ENCODE measurements around the gene STX10. TPM values are rescaled to one million over a fixed set of nuclear protein-coding genes. Genes with fewer than 3 reads are reported as not detected.
"Not testable (repeated sequence)": the region's sequence is repeated elsewhere in the genome, so short reads cannot be mapped to it uniquely, and the experiment has no call there.

Gene STX10, protein sequence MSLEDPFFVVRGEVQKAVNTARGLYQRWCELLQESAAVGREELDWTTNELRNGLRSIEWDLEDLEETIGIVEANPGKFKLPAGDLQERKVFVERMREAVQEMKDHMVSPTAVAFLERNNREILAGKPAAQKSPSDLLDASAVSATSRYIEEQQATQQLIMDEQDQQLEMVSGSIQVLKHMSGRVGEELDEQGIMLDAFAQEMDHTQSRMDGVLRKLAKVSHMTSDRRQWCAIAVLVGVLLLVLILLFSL
- polyA plus RNA-seq, result 49.0 TPM
- long read RNA-seq, donor 1, transcript STX10-204 (8 exons, 1,136 nt), result major isoform, 8 of 9 reads
- long read RNA-seq, donor 1, partial matches to known transcripts, result 0 of 9 reads
- long read RNA-seq, donor 1, other reads (novel, unspliced or antisense), result 0 of 9 reads
- long read RNA-seq, donor 2, transcript STX10-204 (8 exons, 1,136 nt), result major isoform, 14 of 22 reads
- long read RNA-seq, donor 2, partial matches to known transcripts, result 7 of 22 reads
- long read RNA-seq, donor 2, other reads (novel, unspliced or antisense), result 0 of 22 reads
- long read RNA-seq, donor 3, result 0 reads
- long read RNA-seq, donor 4, partial matches to known transcripts, result 0 of 1 reads
- long read RNA-seq, donor 4, other reads (novel, unspliced or antisense), result 0 of 1 reads
- long read RNA-seq, donor 5, transcript STX10-204 (8 exons, 1,136 nt), result major isoform, 11 of 13 reads
- long read RNA-seq, donor 5, partial matches to known transcripts, result 0 of 13 reads
- long read RNA-seq, donor 5, other reads (novel, unspliced or antisense), result 0 of 13 reads
- long read RNA-seq, donor 6, transcript STX10-204 (8 exons, 1,136 nt), result major isoform, 11 of 17 reads
- long read RNA-seq, donor 6, partial matches to known transcripts, result 5 of 17 reads
- long read RNA-seq, donor 6, other reads (novel, unspliced or antisense), result 0 of 17 reads
- long read RNA-seq, donor 7, transcript STX10-204 (8 exons, 1,136 nt), result major isoform, 11 of 12 reads
- long read RNA-seq, donor 7, partial matches to known transcripts, result 0 of 12 reads
- long read RNA-seq, donor 7, other reads (novel, unspliced or antisense), result 0 of 12 reads
- long read RNA-seq, donor 8, transcript STX10-204 (8 exons, 1,136 nt), result major isoform, 17 of 24 reads
- long read RNA-seq, donor 8, partial matches to known transcripts, result 7 of 24 reads
- long read RNA-seq, donor 8, other reads (novel, unspliced or antisense), result 0 of 24 reads
- long read RNA-seq, donor 9, transcript STX10-204 (8 exons, 1,136 nt), result major isoform, 8 of 10 reads
- long read RNA-seq, donor 9, partial matches to known transcripts, result 0 of 10 reads
- long read RNA-seq, donor 9, other reads (novel, unspliced or antisense), result 0 of 10 reads
- long read RNA-seq, donor 10, transcript STX10-204 (8 exons, 1,136 nt), result major isoform, 13 of 19 reads
- long read RNA-seq, donor 10, partial matches to known transcripts, result 5 of 19 reads
- long read RNA-seq, donor 10, other reads (novel, unspliced or antisense), result 0 of 19 reads
- long read RNA-seq, donor 11, transcript STX10-204 (8 exons, 1,136 nt), result major isoform, 8 of 8 reads
- long read RNA-seq, donor 11, partial matches to known transcripts, result 0 of 8 reads
- long read RNA-seq, donor 11, other reads (novel, unspliced or antisense), result 0 of 8 reads

DNA sequence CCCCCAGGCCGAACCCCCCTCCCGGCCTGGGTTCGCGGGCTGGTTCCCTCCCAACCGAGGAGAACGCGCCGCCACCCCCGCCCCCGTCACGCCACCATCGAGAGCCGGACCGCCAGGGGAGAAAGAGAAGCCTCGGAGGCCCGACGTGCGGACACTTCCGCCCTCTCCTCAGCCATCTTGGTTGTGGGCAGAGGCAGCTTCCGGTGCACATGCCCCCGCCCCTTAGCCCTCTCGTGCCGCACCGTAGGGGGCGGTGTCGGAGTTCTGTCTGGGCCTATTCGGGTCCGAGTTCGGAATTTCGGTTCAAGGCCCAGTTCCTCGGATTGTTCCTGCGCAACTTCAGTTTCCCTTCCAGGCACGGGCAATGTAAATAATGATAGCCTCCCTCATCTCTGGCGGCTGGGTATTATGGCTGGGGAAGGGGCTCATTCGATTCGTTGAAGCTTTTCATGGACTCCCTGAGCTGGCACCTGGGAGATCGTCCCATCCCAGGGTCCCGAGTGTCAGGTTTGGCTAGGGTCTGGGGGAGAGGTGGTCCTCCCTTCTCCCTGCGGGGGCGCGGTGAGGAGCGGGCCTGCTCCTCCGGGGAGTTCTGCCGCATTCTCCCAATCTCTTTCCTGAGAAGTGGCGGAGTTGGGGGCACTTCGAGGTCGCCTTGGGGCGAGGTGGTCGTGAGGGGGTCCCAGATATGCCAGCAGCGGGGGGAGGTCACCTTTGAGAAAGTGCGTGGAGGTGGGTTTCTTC is at the start of gene STX10, which contains the start of gene IER2:
TSS of gene STX10 (minus strand) at position 189 of the 744 bp plus-strand sequence. CDS start 202 bp downstream, outside the sequence.
TSS of gene IER2 (plus strand) at position 225 of the 744 bp plus-strand sequence. CDS start 2,776 bp downstream, outside the sequence.
- Histone ChIP-seq H3K4me3 (ENCODE audit: low read length) (peak within 1 kb of the TSS; percentile 99), H3K4me1 (ENCODE audit: control insufficient read depth, insufficient read depth, low read length) (peaks cover 15% of the 10 kb centered on the region), H3K27ac (ENCODE audit: low read length) (peak within 1 kb of the TSS; percentile 99), H3K9me3 (ENCODE audit: control insufficient read depth, low read depth, low read length) (no peaks in the 10 kb centered on the region), H3K27me3 (ENCODE audit: control insufficient read depth, insufficient read depth, low read length) (no peaks in the 10 kb centered on the region), H3K36me3 (ENCODE audit: control insufficient read depth, insufficient read depth, low read length) (peaks cover 3% of the 10 kb centered on the region)
- DNase-seq, result peak; percentile 97
- WGBS (ENCODE audit: insufficient coverage, low lambda C conversion rate), result no CpG with 5 or more reads among the region's 51 CpGs

DNA sequence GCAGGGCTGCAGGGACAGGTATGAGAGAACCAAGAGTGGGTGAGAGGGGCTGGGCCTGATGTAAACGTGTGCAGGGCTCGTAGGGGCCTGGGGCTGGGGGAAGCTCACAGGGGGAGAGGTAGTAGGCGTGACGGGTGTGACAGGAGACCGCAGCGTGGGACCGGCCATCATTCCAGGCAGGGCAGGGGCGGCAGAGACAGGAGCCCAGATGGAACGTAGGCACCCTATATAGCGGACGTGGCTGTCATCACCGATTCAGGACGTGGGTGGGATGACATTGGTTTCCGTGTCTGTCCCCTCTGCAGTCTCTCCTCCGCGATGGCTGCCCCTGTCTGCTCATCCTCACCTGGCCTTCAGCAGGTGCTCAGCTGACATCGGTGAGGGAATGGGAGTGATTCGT is 48.5 kb upstream of the STX10 start:
- no peak for DNase-seq
- peaks cover 15% of the 10 kb centered on the region for H3K4me1 ChIP-seq (ENCODE audit: control insufficient read depth, insufficient read depth, low read length)
- H3K27ac ChIP-seq (ENCODE audit: low read length), result no peak overlapping the region
- no CpG with 5 or more reads among the region's 18 CpGs for WGBS (ENCODE audit: insufficient coverage, low lambda C conversion rate)
- no peaks in the 10 kb centered on the region for H3K9me3 ChIP-seq (ENCODE audit: control insufficient read depth, low read depth, low read length)
- no peaks in the 10 kb centered on the region for H3K27me3 ChIP-seq (ENCODE audit: control insufficient read depth, insufficient read depth, low read length)
- H3K36me3 ChIP-seq (ENCODE audit: control insufficient read depth, insufficient read depth, low read length), result no peaks in the 10 kb centered on the region
- H3K4me3 ChIP-seq (ENCODE audit: low read length), result no peak overlapping the region

DNA sequence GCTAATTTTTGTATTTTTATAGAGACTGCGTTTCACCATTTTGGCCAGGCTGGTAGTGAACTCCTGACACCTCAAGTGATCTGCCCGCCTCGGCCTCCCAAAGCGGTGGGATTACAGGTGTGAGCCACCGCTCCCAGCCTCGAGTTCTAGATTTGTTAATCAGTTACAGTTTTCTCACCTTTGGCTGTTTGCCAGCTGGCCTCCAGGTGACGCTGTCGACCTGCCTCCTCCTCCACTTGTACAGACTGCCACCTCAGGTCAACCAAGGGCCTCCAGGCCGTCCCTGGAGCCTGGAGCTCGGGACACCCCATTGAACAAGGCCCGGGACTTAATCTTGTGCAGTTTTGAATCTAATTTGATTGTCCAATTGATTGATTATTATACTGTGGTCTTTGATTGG is 45.5 kb upstream of the STX10 start:
- DNase-seq, result peak; percentile 86 to 89
- no CpG with 5 or more reads among the region's 11 CpGs for WGBS (ENCODE audit: insufficient coverage, low lambda C conversion rate)
- peaks cover 24% of the 10 kb centered on the region for H3K4me1 ChIP-seq (ENCODE audit: control insufficient read depth, insufficient read depth, low read length)
- H3K36me3 ChIP-seq (ENCODE audit: control insufficient read depth, insufficient read depth, low read length), result no peaks in the 10 kb centered on the region
- H3K9me3 ChIP-seq (ENCODE audit: control insufficient read depth, low read depth, low read length), result no peaks in the 10 kb centered on the region
- no peaks in the 10 kb centered on the region for H3K27me3 ChIP-seq (ENCODE audit: control insufficient read depth, insufficient read depth, low read length)
- H3K27ac ChIP-seq (ENCODE audit: low read length), result peak overlapping the region; percentile 72
- H3K4me3 ChIP-seq (ENCODE audit: low read length), result no peak overlapping the region

DNA sequence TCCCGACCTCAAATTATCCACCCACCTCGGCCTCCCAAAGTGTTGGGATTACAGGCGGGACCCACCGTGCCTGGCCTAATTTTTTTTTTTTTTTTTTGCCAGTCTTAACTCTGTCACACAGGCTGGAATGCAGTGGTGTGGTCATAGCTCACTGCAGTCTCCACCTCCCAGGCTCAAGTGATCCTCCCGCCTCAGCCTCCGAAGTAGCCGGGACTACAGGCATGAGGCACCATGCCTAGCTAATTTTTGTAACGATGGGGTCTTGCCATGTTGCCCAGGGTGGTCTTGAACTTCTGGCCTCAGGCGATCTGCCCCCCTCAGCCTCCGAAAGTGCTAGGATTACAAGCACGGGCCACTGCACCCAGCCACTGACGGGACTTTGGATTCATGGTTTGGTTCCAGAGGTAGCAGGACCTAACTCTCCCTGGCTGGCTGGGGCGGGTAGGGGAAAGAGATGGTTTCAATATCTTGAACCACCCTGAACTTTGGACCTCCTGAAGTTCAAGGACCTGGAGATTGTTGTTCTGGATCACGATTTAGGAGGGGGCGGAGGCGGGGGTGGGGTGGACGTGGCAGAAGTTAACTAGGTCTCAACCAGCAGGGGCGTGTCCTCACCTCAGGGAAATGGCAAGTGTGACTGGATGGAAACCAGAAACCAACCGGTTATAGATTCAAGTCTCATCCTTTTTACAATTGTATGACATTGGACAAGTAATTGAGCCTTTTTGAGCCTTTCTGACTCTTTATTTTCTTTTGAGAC is 40.8 kb upstream of the STX10 start:
- H3K4me1 ChIP-seq (ENCODE audit: control insufficient read depth, insufficient read depth, low read length), result peaks cover 25% of the 10 kb centered on the region
- no peaks in the 10 kb centered on the region for H3K27me3 ChIP-seq (ENCODE audit: control insufficient read depth, insufficient read depth, low read length)
- H3K9me3 ChIP-seq (ENCODE audit: control insufficient read depth, low read depth, low read length), result no peaks in the 10 kb centered on the region
- DNase-seq, result peak; percentile 93 to 99
- H3K36me3 ChIP-seq (ENCODE audit: control insufficient read depth, insufficient read depth, low read length), result no peaks in the 10 kb centered on the region
- H3K27ac ChIP-seq (ENCODE audit: low read length), result peak overlapping the region; percentile 98
- H3K4me3 ChIP-seq (ENCODE audit: low read length), result no peak overlapping the region
- no CpG with 5 or more reads among the region's 19 CpGs for WGBS (ENCODE audit: insufficient coverage, low lambda C conversion rate)

DNA sequence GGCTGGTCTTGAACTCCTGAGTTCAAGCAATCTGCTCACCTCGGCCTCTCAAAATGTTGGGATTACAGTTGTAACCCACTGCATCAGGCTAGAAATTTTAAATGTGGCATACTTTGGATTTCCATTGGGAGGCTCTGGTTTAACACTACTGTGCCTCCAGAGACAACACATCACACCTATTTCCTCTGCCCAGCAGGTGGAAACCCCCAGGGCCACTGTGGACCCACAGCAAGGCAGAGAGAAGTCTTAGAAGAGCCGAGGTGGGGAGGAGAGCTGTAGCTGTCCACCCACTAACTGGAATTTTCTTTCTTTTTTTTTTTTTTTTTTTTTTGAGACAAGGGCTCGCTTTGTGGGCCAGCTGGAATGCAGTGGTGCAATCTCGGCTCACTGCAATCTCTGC is 39.4 kb upstream of the STX10 start:
- H3K27me3 ChIP-seq (ENCODE audit: control insufficient read depth, insufficient read depth, low read length), result no peaks in the 10 kb centered on the region
- WGBS (ENCODE audit: insufficient coverage, low lambda C conversion rate), result no CpG with 5 or more reads among the region's 4 CpGs
- H3K36me3 ChIP-seq (ENCODE audit: control insufficient read depth, insufficient read depth, low read length), result no peaks in the 10 kb centered on the region
- no peak overlapping the region for H3K4me3 ChIP-seq (ENCODE audit: low read length)
- H3K4me1 ChIP-seq (ENCODE audit: control insufficient read depth, insufficient read depth, low read length), result peaks cover 14% of the 10 kb centered on the region
- DNase-seq, result no peak
- no peak overlapping the region for H3K27ac ChIP-seq (ENCODE audit: low read length)
- no peaks in the 10 kb centered on the region for H3K9me3 ChIP-seq (ENCODE audit: control insufficient read depth, low read depth, low read length)

DNA sequence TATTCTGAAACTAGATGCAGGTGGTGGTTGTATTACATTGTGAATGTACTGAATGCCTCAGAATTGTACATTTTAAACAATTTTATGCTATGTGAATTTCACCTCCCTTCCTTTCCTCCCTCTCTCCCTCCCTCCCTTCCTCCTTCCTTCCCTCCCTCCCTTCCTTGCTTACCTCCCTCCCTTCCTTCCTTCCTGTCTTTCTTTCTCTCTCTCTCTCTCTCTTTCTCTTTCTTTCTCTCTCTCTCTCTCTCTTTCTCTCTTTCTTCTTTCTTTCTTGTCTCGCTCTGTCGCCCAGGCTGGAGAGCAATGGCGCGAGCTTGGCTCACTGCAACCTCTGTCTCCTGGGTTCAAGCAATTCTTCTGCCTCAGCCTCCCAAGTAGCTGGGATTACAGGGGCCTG is 37.2 kb upstream of the STX10 start:
- WGBS (ENCODE audit: insufficient coverage, low lambda C conversion rate), result 93% methylated on average over 4 of the region's 4 CpGs
- no peak for DNase-seq
- no peak overlapping the region for H3K27ac ChIP-seq (ENCODE audit: low read length)
- H3K9me3 ChIP-seq (ENCODE audit: control insufficient read depth, low read depth, low read length), result no peaks in the 10 kb centered on the region
- H3K4me3 ChIP-seq (ENCODE audit: low read length), result no peak overlapping the region
- no peaks in the 10 kb centered on the region for H3K27me3 ChIP-seq (ENCODE audit: control insufficient read depth, insufficient read depth, low read length)
- peaks cover 10% of the 10 kb centered on the region for H3K4me1 ChIP-seq (ENCODE audit: control insufficient read depth, insufficient read depth, low read length)
- no peaks in the 10 kb centered on the region for H3K36me3 ChIP-seq (ENCODE audit: control insufficient read depth, insufficient read depth, low read length)

DNA sequence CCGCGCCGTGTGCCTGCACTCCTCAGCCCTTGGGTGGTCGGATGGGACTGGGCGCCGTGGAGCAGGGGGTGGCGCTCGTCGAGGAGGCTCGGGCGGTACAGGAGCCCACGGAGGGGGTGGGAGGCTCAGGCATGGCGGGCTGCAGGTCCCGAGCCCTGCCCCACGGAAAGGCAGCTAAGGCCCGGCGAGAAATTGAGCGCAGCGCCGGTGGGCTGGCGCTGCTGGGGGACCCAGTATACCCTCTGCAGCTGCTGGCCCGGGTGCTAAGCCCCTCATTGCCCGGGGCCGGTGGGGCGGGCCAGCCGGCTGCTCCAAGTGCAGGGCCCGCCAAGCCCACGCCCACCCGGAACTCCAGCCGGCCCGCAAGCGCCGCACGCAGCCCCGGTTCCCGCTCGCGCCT is 36.5 kb upstream of the STX10 start:
- not testable (repeated sequence) for H3K27me3 ChIP-seq (ENCODE audit: control insufficient read depth, insufficient read depth, low read length); H3K27ac ChIP-seq (ENCODE audit: low read length); H3K36me3 ChIP-seq (ENCODE audit: control insufficient read depth, insufficient read depth, low read length); H3K9me3 ChIP-seq (ENCODE audit: control insufficient read depth, low read depth, low read length); H3K4me3 ChIP-seq (ENCODE audit: low read length); DNase-seq
- no CpG with 5 or more reads among the region's 38 CpGs for WGBS (ENCODE audit: insufficient coverage, low lambda C conversion rate)
- H3K4me1 ChIP-seq (ENCODE audit: control insufficient read depth, insufficient read depth, low read length), result peaks cover 14% of the 10 kb centered on the region

DNA sequence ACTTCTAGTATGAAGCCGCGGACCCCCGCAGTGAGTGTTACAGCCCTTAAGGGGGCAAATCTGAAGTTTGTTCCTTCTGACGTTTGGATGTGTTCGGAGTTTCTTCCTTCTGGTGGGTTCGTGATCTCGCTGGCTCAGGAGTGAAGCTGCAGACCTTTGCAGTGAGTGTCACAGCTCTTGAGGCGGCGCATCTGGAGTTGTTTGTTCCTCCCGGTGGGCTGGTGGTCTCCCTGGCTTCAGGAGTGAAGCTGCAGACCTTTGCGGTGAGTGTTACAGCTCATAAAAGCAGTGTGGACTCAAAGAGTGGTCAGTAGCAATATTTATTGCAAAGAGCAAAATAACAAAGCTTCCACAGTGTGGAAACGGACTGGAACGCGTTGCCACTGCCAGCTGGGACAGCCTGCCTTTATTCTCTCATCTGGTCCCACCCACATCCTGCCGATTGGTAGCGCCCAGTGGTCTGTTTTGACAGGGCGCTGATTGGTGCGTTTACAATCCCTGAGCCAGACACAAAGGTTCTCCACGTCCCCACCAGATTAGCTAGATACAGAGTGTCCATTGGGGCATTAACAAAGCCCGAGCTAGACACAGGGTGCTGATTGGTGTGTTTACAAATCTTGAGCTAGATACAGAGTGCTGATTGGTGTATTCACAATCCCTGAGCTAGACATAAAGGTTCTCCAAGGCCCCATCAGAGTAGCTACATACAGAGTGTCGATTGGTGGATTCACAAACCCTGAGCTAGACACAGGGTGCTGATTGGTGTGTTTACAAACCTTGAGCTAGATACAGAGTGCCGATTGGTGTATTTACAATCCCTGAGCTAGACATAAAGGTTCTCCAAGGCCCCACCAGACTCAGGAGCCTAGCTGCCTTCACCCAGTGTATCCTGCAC is 35.8 kb upstream of the STX10 start:
- not testable (repeated sequence) for H3K36me3 ChIP-seq (ENCODE audit: control insufficient read depth, insufficient read depth, low read length); DNase-seq; H3K4me3 ChIP-seq (ENCODE audit: low read length); H3K27me3 ChIP-seq (ENCODE audit: control insufficient read depth, insufficient read depth, low read length); H3K9me3 ChIP-seq (ENCODE audit: control insufficient read depth, low read depth, low read length); H3K27ac ChIP-seq (ENCODE audit: low read length)
- WGBS (ENCODE audit: insufficient coverage, low lambda C conversion rate), result no CpG with 5 or more reads among the region's 22 CpGs
- peaks cover 11% of the 10 kb centered on the region for H3K4me1 ChIP-seq (ENCODE audit: control insufficient read depth, insufficient read depth, low read length)

Measured in large intestine (tissue), 12 donors.